Activated T-cell treated with anti-CD3 and anti-CD28 coated beads, Interleukin-2, amount 50 U/mL, for 4 hours (primary cell): ENCODE measurements around the gene TAF10. TPM values are rescaled to one million over a fixed set of nuclear protein-coding genes. Genes with fewer than 3 reads are reported as not detected.

ENCODE experiments used
- ATAC-seq, 2 donors: fragments of 200-7000 bp; cut with Tn5 transposase; one replicate each; pipeline ENCODE4 v1.10.0; 2021
- DNase-seq: peaks from one replicate; pipeline ENCODE4 v3.0.0-alpha.2; 2020
- H3K27me3 Mint-ChIP-seq: one replicate; pipeline ENCODE4 v1.8.0; 2021; ENCODE audit warnings: low read depth, mixed read lengths
- H3K36me3 Mint-ChIP-seq: one replicate; pipeline ENCODE4 v1.8.0; 2022; ENCODE audit warnings: mixed read lengths; ENCODE audit not compliant: insufficient read depth
- H3K4me1 Mint-ChIP-seq: one replicate; pipeline ENCODE4 v1.8.0; 2021; ENCODE audit warnings: low read depth, mixed read lengths
- H3K4me3 Mint-ChIP-seq: one replicate; pipeline ENCODE4 v1.8.0; 2021; ENCODE audit warnings: mild to moderate bottlenecking, moderate library complexity, mixed read lengths
- H3K9me3 Mint-ChIP-seq: one replicate; pipeline ENCODE4 v1.8.0; 2021; ENCODE audit warnings: mixed read lengths
- total RNA-seq, 3 donors: library from RNA; stranded (reverse); gene quantifications; one replicate each; pipeline ENCODE4 v1.2.1, GENCODE V29; 2021

TAF10 gene
- total RNA-seq, 3 donors from 2014 or later: 163 to 191 (median 188) TPM

DNA sequence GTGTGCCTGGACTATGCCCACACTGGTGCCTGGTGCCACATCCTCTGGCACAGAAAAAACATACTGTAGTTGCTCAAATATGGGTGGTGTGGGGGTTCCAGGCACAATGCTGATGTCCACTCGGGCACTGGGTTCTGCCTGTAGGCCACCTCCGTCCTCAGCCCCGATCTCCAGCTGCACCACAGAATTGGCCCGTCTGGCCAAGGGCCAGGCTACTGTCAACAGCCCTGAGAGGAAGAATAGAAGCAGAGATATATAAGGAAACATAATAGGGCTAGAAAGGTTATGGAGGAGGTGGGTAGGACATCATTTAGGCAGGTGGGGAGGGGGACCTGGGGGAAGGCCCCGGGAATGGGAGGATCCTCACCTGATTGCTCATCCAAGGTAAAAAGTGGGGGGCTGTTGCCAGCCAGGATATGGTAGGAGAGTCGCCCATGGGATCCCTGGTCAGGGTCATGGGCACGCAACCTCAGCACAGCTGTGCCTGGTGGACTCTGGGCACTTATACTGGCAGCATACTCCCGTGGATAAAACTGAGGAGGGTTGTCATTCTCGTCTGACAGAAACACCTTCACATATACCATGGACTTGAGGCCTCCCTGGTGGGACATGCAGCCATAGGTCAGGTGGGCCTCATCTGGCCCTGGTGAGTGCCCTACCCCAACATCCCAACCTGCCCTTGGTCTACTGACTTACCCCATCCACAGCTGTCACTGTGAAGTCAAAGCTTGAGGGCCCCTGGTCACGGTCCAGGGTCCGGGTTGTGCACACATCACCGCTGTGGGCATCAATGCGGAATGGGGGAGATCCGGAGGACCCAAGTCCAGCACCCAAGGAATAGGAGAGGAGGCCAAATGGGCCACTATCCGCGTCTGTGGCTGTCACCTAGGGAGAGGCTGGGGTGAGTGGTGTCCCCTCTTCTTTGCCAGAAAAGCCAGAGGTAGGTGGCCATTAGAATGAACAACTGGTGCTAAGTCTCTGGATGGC is 21.7 kb upstream of the TAF10 start:
- DNase-seq (no peak), ATAC-seq (no peak)
- peaks cover 1% of the 10 kb centered on the region for H3K36me3 Mint-ChIP-seq
- H3K4me1 Mint-ChIP-seq: no peaks in the 10 kb centered on the region
- no peaks in the 10 kb centered on the region for H3K27me3 Mint-ChIP-seq
- H3K4me3 Mint-ChIP-seq: no peak overlapping the region
- no peaks in the 10 kb centered on the region for H3K9me3 Mint-ChIP-seq

DNA sequence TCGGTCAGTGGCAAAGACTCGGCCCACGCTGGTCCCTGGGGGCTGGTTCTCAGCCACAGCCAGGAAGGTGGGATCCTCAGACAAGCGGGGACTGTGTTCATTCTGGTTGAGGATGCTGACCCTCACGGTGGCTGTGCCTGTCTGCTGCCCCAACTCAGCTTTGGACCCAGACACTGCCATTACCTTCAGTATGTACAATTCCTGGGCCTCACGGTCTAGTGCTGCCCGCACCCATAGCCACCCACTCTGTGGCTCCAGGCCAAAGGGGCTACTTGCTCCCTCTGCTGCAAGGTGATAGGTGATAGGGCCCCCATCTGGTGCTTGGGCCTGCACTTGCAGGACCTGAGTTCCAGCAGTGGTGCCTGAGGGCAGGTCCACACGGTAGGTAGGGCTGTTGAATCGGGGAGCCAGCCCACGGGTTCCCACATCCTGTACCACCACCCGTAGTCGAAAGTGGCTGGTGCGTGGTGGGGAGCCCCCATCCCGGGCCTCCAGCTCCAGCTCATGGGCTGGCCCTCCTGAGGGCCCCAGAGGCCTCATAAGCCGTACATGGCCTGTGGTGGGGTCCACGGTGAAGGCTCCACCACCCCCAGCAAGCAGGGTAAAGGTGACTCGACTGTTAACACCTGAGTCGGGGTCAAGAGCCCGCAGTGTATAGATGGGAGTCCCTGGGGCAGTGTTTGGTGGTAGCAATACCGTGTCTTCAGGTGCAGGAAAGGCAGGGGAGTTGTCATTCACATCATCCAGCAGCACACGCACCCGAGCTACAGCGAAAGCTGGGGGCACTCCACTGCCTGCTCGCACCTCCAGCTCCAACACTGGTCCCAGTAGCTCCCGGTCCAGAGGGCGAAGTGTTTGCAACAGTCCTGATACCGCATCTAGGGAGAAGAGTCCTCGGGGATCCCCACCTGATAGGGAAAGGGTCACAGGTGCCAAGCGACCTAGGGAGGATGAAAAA is 20.4 kb upstream of the TAF10 start:
- no peak overlapping the region for H3K4me3 Mint-ChIP-seq
- ATAC-seq: no peak
- H3K27me3 Mint-ChIP-seq: no peaks in the 10 kb centered on the region
- no peaks in the 10 kb centered on the region for H3K9me3 Mint-ChIP-seq
- peaks cover 1% of the 10 kb centered on the region for H3K36me3 Mint-ChIP-seq
- peaks cover 10% of the 10 kb centered on the region for H3K4me1 Mint-ChIP-seq
- DNase-seq: no peak

- ATAC-seq (no peak), DNase-seq (no peak)
- Mint-ChIP-seq H3K27me3 (no peaks in the 10 kb centered on the region), H3K9me3 (no peaks in the 10 kb centered on the region), H3K4me1 (peaks cover 20% of the 10 kb centered on the region), H3K36me3 (peaks cover 1% of the 10 kb centered on the region), H3K4me3 (no peak overlapping the region)
Observed at GRCh38 chr11:6631361-6631890, 19.4 kb upstream of the TAF10 start.

DNA sequence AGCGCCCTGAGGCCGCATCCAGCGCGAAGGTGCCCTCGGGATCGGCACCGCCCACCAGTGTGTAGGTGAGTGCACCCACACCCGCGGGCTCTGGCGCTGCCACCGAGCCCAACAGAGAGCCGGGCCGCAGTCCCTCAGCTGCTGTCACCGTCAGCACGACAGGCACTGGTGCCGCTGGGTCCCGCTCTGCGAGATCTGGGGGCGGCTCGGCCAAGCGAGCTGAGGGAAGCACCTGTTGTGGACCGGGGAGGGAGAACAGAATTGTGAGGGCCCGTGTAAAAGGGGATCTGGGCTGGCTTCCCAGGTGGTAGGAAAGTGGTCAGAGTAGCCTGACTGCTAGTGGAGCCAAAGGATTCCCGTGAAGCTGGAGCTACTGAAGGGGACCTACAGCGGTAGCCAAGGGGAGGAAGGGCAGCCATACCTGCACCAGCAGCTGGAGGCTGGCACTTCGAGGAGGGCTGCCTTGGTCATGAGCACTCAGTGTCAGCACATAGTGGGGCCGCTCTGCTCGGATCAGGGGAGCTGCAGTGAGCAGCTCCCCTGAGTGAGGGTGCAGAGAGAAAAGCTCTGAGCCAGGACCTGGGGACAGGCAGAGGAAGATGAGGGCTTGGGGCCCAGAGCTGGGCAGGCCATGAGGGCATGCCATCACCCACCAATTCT is 18.7 kb upstream of the TAF10 start:
- peaks cover 21% of the 10 kb centered on the region for H3K4me1 Mint-ChIP-seq
- DNase-seq: no peak
- no peaks in the 10 kb centered on the region for H3K27me3 Mint-ChIP-seq
- H3K4me3 Mint-ChIP-seq: no peak overlapping the region
- no peak for ATAC-seq
- no peaks in the 10 kb centered on the region for H3K9me3 Mint-ChIP-seq
- H3K36me3 Mint-ChIP-seq: peaks cover 1% of the 10 kb centered on the region

GRCh38 chr11:6629892-6630631 is 18.0 kb upstream of the TAF10 start:
- peaks cover 1% of the 10 kb centered on the region for H3K36me3 Mint-ChIP-seq
- no peaks in the 10 kb centered on the region for H3K9me3 Mint-ChIP-seq
- DNase-seq: no peak
- no peaks in the 10 kb centered on the region for H3K27me3 Mint-ChIP-seq
- ATAC-seq: no peak
- H3K4me3 Mint-ChIP-seq: no peak overlapping the region
- peaks cover 21% of the 10 kb centered on the region for H3K4me1 Mint-ChIP-seq

DNA sequence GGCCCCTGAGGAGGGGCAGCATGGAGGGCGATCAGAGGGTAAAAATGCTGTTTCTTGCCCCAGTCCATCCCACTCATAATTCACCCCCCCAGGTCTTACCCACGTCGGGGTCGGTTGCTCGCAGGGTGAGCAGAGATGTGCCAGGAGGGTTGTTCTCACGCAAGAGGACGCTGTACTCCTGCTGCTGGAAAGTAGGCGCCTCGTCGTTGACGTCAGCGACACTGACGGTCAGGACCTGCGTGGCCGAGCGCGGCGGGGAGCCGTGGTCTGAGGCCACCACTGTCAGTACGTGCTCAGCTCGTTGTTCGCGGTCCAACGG is 17.5 kb upstream of the TAF10 start:
- Mint-ChIP-seq H3K9me3 (no peaks in the 10 kb centered on the region), H3K4me1 (peaks cover 21% of the 10 kb centered on the region)

GRCh38 chr11:6628526-6628925 is 16.5 kb upstream of the TAF10 start:
- DNase-seq: no peak
- H3K4me1 Mint-ChIP-seq: peaks cover 21% of the 10 kb centered on the region
- ATAC-seq: no peak
- H3K4me3 Mint-ChIP-seq: no peak overlapping the region
- H3K36me3 Mint-ChIP-seq: peaks cover 5% of the 10 kb centered on the region
- no peaks in the 10 kb centered on the region for H3K9me3 Mint-ChIP-seq
- no peaks in the 10 kb centered on the region for H3K27me3 Mint-ChIP-seq

More for the DNA sequence above, 17.5 kb upstream of the TAF10 start:
- Mint-ChIP-seq H3K27me3 (no peaks in the 10 kb centered on the region), H3K36me3 (peaks cover 2% of the 10 kb centered on the region), H3K4me3 (no peak overlapping the region)
- ATAC-seq (no peak), DNase-seq (no peak)

DNA sequence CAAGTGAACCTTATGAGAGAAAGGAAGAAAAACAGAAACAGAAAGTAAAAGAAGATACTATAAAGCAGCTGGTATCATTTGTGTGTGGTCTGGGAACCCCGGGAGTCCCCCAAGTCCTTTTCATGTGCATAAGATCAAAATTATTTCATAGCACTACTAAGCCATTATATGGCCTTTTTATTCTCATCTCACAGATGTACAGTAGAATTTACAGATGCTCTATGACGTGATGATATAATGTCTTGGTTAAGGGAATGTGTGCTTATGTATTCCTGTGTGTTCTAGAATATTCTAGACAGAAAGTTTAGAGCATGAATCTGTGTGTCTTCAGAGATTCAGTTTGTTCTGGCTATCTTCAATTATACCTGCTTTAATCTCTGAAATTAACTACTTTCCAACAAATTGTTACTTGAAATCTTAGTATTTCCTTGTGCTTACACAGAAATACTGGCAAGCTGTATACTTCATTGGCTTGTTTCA is 15.8 kb upstream of the TAF10 start:
- no peak for DNase-seq
- Mint-ChIP-seq H3K36me3 (peaks cover 5% of the 10 kb centered on the region), H3K4me1 (peaks cover 21% of the 10 kb centered on the region), H3K9me3 (no peaks in the 10 kb centered on the region), H3K4me3 (no peak overlapping the region), H3K27me3 (no peaks in the 10 kb centered on the region)
- peak; percentile 78 to 89 for ATAC-seq

DNA sequence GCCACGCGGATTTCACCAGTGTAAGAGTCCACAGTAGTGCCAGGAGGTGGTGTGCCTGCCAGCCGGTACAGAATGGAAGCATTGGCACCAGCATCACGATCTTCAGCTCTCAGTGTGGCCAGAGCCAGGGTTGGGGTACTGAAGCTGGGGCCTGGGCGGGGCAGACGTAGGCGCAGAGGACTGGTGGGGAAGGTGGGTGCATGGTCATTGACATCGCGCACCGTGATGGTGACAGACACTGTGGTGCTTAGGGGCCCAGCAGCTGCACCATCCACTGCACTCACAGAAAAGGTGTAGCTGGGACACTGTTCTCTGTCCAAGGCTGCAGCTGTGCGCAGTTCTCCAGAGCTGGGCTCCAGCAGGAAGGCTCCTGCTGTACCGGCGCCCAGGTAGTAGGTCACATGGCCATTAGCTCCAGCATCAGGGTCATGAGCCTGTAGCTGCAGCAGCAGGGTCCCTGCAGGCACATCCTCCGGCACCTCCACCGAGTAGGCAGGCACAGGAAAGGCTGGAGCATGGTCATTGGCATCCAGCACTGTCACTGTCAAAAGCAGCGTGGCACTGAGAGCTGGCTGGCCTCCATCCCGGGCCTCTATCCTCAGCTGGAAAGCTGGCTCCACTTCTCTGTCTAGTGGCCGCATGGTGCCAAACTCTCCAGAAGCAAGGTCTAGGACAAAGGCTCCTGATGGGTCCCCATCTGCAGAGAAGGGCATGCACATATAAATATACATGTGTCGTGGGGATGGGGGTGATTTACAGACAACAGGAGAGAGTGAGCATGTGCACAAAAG is 15.2 kb upstream of the TAF10 start:
- peaks cover 5% of the 10 kb centered on the region for H3K36me3 Mint-ChIP-seq
- no peaks in the 10 kb centered on the region for H3K27me3 Mint-ChIP-seq
- no peak overlapping the region for H3K4me3 Mint-ChIP-seq
- H3K9me3 Mint-ChIP-seq: no peaks in the 10 kb centered on the region
- DNase-seq (no peak), ATAC-seq (peak in 1 of 2 donors; percentile 5)
- H3K4me1 Mint-ChIP-seq: peaks cover 21% of the 10 kb centered on the region

DNA sequence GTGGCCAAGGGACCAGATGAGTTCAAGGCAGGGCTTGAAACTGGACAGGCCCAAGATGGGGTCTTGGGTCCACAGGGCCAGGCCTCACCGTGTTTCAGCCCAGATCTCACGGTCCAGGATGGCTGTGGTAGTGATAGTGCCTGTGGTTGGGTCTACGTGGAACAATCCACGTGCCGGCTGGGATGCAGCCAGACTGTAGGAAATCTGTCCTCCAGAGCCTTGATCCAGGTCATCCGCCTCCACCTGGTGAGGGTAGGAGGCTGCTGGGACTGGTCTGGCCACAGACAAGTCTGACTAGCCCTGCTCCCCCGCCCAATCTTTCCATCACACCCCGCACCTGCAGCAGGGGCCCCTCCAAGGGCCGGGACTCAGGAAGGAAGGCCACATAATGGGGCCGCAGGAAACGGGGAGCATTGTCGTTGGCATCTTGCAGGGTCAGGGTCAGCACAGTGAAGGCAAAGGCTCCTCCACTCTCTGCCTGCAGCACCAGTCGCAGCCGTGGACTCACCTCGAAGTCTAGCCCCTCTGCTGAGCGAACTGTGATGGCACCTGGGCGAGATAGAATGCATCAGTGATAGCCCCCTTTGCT is 13.9 kb upstream of the TAF10 start:
- Mint-ChIP-seq H3K27me3 (no peaks in the 10 kb centered on the region), H3K4me3 (no peak overlapping the region), H3K9me3 (no peaks in the 10 kb centered on the region), H3K4me1 (peaks cover 21% of the 10 kb centered on the region), H3K36me3 (peaks cover 4% of the 10 kb centered on the region)
- ATAC-seq: no peak
- no peak for DNase-seq

DNA sequence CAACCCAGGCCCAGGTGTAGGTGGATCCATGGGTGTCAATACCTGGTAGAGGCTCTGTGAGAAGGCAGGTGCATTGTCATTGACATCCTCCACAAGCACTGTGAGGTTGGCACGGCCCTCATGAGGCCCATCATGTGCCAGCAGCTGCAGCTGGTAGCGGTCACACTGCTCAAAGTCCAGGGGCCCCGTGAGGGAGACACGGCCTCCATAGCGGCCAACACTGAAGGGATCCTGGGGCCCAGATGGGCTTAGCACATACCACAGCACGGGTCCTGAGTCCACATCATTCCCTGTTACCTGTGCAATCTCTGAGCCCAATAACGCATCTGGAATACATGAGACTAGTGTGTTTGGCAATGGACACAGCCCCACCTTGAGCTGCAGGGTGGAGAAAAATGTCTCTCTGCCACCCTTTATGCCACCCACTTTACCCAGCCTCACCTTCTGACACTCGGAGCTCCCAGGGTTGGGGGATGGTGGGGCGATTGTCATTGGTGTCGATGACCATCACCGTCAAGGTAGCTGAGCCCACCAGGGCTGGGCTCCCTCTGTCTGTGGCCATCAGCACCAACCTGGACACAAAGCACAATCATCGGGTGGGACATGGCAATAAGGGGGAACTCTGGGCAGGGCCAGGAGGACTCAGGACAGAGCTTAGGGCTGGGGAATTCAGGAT is 13.3 kb upstream of the TAF10 start:
- DNase-seq: no peak
- H3K4me1 Mint-ChIP-seq: peaks cover 21% of the 10 kb centered on the region

More for the DNA sequence above, 13.3 kb upstream of the TAF10 start:
- no peak for ATAC-seq
- Mint-ChIP-seq H3K36me3 (peaks cover 4% of the 10 kb centered on the region), H3K4me3 (no peak overlapping the region), H3K9me3 (no peaks in the 10 kb centered on the region), H3K27me3 (no peaks in the 10 kb centered on the region)
